Lower leg skin (tissue), 3 donors: ENCODE measurements around the gene SLC15A3.

Experiments
- CTCF ChIP-seq, 3 donors: fragments of 450-650 bp; IDR thresholded peaks; one replicate each; pipeline ENCODE4 v1.5.1; 2016; ENCODE audit warnings: antibody characterized with exemption in 3 of 3, mild to moderate bottlenecking in 3 of 3, moderate library complexity in 2 of 3
- POLR2A ChIP-seq, 2 donors: fragments of 450-650 bp; IDR thresholded peaks; one replicate each; pipeline ENCODE4 v1.6.1; 2016 to 2017; ENCODE audit warnings: antibody characterized with exemption in 2 of 2, mild to moderate bottlenecking in 1 of 2, moderate library complexity in 1 of 2

GRCh38 chr11:60914633-60915247 is 37.2 kb downstream of the SLC15A3 start:
- TF ChIP-seq CTCF (IDR thresholded peaks at IDR 0.05) = no peak
- TF ChIP-seq POLR2A (IDR thresholded peaks at IDR 0.05) = no peak
